Activated effector memory CD4-positive, alpha-beta T cell treated with anti-CD3 and anti-CD28 coated beads, Interleukin-2, amount 50 U/mL, for 16 hours (primary cell): ENCODE measurements around the gene RILP.
A peak's percentile ranks its signal among the peaks of the same experiment; 100 is the strongest.

ENCODE experiments used
- DNase-seq: peaks from one replicate; pipeline ENCODE4 v3.0.0-alpha.2; 2020

Gene RILP

DNA sequence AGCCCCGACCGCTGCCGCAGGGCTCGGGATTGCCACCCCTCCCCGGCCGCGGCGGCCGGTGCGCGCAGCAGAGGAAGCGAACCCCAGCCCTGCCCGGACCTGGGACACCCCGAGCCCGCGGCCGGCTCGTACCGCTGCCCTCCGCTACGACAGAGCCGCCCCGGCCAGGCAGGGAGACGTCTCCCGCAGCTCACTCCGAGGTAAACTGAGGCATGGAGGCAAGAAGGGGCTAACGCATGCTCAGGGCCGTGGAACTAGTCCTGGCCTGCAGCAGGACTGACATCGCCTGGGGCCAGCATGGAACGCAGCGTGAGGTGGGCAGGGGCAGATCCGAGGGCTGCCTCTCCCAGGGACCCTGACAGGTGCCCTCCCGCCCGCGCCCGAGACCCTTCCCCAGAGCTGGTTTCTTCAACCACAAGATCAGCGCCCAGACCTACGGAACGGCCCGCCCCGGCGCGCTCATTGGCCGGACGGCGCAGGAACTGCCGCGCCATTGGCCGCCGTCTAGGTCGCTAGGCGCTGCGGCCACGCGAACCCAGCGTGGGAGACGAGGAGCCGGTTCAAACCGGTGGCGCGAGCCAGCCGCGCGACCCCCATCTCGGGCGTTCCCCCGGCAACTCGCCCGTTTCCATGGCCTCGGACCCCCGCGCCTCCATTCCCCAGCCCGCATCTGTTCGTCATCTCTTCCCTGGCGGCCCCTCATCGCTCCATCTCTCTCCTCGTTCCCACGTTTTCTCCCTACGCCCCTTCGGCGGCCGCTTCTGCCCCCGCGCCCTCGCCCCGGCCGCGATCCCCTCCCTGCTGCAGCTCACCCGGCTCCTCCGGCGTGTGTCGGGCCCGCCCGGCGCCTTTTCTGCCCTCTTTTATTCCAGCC lies 21.4 kb downstream of the RILP start, which contains the start of gene SLC43A2:
Gene SLC43A2, minus strand, starts transcription at position 853 of the 874 bp plus-strand sequence. CDS start 960 bp downstream, outside the sequence.
- peak; percentile 93 for DNase-seq

- DNase-seq, result no peak
Observed at GRCh38 chr17:1627182-1627981, 22.3 kb downstream of the RILP start.

DNA sequence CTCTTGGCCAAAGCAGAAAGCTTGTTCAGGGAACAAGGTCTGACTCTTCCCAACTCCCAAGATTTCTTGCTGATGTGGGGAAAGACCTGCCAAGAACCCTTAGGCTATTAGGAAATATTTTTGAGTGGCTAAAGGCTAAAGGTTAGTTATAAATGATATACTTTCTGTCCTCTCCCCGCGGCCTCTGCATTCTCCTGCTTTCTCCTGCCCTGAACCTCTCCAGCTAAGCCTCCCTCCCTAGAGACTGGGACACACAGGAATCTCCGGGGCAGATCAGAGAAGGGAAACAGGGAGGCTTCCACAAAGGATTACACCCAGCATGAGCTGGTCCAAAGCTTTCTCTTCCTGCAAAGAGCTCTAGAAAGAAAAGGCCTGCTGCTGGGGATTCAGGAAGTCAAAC lies 23.3 kb downstream of the RILP start:
- DNase-seq, result no peak

- no peak for DNase-seq
Observed at GRCh38 chr17:1625581-1625980, 24.1 kb downstream of the RILP start.

DNA sequence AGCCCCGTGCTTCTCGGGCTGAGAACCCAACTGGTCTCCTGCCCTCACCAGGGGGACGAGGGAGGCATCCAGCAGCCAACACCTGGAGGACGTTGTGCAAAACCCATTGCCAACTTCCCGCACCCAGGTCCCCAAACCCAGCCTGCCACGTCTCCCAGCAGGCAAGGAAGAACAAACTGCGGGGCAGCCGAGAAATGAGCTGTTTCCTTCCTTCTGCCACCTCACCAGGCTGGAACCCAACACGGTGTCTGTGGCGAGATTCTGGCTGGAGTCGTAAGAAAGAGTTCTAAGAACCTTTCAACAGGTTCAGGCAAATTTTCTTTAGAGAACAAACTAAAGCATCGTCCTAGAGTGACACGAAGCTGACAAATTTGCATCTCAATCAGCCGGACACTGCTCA lies 24.6 kb downstream of the RILP start:
- no peak for DNase-seq

GRCh38 chr17:1624650-1625049 lies 25.0 kb downstream of the RILP start:
- DNase-seq, result no peak

- DNase-seq, result no peak
Observed at GRCh38 chr17:1623057-1623630, 26.5 kb downstream of the RILP start.

GRCh38 chr17:1621273-1621954 lies 28.3 kb downstream of the RILP start:
- DNase-seq, result no peak

DNA sequence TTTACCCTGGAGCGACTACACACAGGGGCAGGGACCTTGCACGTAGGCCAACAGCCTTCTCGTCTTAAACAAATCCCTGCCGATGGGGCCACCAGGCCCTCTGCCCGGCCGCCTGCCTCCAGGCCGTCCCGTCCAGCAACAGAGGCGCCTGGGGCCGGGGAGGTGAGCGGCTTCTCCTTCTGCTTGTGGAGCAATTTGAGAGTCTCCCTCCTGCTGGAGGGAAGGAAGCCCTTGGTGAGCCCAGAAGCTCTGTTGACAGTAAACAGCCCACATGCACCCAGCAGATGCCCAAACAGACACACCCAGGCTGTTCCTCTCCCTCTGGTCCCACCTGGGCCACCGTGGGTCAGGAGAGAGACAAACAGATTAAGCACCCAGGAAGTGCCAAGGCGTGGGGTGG lies 29.2 kb downstream of the RILP start:
- no peak for DNase-seq

DNA sequence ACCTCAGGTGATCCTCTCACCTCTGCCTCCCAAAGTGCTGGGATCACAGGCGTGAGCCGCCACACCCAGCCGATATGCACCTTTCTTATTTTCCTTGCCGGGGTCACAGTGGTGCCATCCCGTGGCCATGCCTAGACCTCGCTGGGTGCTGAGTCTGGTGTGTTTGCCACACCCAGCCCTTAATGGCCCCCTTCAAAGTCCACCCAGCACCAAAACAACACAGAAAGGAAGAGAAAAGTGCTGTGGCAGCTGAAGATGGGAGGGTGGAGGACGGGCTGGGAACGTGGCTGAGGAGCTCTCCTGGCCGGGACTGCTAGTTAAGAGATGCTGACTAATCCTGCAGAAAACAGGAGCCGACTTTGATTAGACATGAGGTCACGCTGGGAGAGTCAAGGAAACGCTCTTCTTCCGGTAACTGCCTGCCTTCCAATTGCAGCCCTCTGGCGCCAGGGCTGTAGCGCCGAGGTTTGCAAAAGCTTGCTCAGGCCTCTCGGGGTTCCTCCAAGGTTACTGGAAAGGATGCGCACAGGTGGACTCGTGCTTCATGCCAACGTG lies 32.0 kb downstream of the RILP start:
- no peak for DNase-seq

DNA sequence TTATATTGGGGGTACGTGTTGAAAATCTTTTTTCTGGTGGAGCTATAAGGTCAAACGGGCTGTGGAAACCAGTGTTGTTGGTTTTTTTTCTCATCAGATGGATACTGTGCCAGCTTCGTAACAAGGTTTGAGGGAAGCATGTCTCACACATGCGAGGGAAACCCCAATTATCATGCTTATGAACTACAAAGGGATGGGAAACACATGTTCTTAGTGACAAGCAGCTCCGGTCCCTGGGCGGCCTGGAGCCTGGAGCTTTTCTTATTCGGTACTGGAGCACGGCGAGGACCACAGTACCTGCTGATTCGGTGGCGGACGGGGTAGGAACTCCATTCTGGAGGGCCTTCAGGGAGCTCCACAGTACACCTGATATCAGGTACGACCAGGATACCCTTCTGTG lies 33.6 kb downstream of the RILP start:
- DNase-seq, result no peak

GRCh38 chr17:1612400-1612799 lies 37.3 kb downstream of the RILP start:
- no peak for DNase-seq

DNA sequence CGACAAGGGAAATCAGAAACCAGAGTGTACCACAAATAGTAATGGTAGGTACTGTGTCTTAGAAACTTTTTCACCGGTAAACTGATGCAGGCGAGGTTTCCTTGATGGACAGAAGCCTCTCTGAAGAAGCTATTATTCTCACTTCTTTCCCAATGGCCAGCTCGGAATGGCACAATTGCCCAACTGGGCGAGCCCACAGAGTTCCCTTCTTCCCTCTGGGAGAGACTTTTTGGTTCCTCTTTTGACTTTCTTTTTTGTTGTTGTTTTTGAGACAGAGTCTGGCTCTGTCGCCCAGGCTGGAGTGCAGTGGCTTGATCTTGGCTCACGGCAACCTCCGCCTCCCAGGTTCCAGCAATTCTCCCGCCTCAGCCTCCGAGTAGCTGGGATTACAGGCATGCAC lies 38.0 kb downstream of the RILP start:
- DNase-seq, result no peak

- no peak for DNase-seq
Observed at GRCh38 chr17:1608676-1609075, 41.0 kb downstream of the RILP start.

- DNase-seq, result no peak
Observed at GRCh38 chr17:1607971-1608320, 41.7 kb downstream of the RILP start.

DNA sequence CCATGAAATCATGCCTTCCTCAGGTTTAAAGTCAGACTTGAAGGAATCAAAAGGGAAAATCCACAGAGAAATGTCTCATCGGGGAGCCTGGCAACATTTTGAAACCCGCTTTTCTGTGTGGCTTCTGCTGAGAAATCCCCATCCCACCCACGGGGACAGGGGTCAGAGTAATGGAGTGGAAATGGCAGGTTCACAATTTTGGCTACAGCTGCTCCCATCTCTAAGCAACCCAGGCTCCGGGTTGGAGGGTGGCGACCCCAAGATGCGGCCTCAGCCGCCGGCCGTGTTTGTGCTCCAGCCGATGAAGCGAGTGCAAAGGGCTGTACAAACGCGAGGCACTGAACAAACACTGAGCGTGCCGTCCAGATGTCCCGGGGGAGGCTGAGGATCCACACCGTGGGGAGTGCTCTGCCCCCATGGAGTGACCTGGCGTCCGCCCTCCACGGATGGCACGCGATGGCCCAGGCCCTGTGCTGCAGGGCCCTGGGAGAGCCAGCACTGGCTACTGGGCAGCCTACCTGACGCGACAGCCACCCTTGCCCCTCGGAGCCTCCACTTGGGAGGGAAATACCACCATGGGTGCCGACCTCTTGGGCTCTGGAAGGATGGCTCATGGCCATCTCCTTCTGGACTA lies 43.2 kb downstream of the RILP start:
- DNase-seq, result peak; percentile 72

DNA sequence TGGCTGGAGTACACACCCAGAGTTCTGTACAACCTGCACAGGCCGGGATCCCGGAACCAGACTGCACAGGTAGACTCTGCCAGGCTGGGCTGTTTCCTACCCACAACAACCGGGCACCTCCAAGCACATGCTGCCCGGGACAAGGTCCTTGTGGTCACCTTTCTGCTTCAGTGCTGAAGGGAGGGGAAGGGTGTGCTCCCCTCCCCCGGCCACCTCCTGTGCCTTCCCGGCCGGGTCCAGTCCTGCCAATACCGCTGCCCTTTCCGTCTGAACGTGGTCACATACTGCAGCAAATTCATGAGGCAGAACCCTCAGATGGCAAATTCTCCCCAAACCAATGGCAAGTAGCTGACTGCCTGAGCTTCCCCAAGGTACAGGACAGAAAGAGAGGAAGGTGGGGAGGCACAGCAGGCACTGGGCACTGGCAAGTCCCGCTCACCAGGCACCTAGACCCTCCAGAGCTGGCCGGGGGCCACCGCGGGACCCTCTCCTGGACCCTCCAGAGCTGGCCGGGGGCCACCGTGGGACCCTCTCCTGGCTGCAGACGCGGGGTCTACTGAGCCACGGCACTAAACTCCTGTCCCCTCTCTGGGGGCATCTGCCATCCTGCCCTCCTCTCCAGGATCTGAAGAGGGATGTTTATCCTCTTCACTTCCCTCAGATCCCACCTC lies 43.9 kb downstream of the RILP start:
- DNase-seq, result no peak

DNA sequence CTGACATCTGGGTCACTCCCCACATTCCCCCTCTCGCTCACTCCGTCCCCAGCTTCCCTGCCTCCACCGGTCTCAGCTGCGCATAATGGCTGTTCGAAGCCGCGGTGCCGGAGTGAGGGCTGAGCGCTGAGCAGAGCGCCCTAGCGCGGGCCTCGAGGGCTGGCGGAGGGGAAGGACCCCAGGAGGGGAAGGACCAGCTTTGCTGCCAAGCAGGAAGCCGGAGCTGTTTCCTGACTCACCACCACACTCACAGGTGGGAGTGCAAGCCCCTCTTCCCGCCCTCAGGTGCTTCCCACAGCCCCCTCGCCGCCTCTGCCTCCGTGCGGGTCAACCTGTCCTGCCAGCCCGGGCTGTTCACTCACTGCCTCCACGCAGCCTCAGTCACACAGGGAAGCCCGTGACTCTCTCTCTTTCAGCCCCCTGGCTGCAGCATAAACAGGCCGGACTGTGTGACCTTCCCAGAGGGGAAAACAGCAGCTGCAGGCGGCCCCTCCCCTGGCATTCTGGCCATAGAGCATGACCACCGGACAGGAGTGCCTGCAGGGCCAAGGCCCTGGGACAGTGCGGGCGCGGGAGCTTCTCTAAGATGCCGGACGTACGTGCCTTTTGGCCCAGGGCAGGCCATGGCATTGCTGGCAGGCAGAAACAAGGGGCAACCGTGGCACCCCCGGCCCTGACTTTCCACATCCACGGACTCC lies 44.7 kb downstream of the RILP start:
- no peak for DNase-seq

- DNase-seq, result no peak
Observed at GRCh38 chr17:1601571-1601970, 48.1 kb downstream of the RILP start.

GRCh38 chr17:1598399-1599095 lies 51.1 kb downstream of the RILP start:
- no peak for DNase-seq
